ENCODE measurements around the gene STK35. TPM values are rescaled to one million over a fixed set of nuclear protein-coding genes. Genes with fewer than 3 reads are reported as not detected.

Gene STK35
- polyA plus RNA-seq, 3 donors, result 1.2 to 9.3 (median 2.0) TPM

DNA sequence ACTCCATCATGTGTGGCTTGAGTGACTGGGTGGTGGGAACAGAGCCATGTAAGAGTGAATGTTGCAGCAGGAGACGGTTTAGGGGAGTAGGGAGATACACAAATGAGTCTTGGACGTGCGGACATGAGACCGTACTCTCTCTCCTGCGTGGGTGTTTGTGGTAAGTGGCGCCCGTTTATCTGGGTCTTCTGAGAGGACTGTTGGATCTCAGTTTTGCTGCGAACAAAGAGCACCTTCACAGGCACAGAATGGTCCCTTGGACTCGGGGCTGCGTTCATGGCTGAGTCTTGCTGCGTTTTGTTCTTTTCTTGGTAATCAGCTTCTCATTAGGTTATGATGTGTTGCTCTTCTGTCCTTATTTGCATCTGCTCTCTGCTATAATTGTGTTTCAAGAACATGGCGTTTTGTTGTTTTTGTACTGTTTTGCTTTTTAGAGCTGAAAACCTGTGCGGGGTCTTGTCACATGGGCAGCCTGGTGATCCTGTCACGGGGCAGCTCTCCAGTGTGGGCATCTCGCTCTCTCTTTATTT lies 28.5 kb downstream of the STK35 start:
- WGBS (ENCODE audit: insufficient coverage), result 98% methylated on average over 7 of the region's 15 CpGs
- Histone ChIP-seq H3K4me3 (replicated peaks in 1 of 3; ENCODE audit: low read depth in 2 of 3, low read length in 3 of 3) (no peak overlapping the region), H4K20me1 (ENCODE audit: insufficient read depth, low read length) (peaks cover 99% of the 10 kb centered on the region), H3K4me2 (replicated peaks; ENCODE audit: extremely low read depth, low read length, poor library complexity, severe bottlenecking) (no peak overlapping the region), H2AFZ (ENCODE audit: insufficient read depth, low read depth, low read length, poor library complexity, severe bottlenecking) (no peak overlapping the region), H3K9ac (ENCODE audit: insufficient read depth, low read length, poor library complexity, severe bottlenecking) (no peak overlapping the region), H3K9me3 (replicated peaks in 1 of 2; ENCODE audit: control insufficient read depth in 1 of 2, insufficient read depth in 1 of 2, low read length in 2 of 2) (no peaks in the 10 kb centered on the region), H3K27ac (ENCODE audit: low read depth in 1 of 2, low read length in 2 of 2) (no peak overlapping the region), H3K27me3 (ENCODE audit: control insufficient read depth in 2 of 2, insufficient read depth in 2 of 2, low read length in 2 of 2) (no peaks in the 10 kb centered on the region), H3K36me3 (replicated peaks in 1 of 2; ENCODE audit: control insufficient read depth in 1 of 2, insufficient read depth in 2 of 2, low read length in 2 of 2) (peaks cover 14 to 44% of the 10 kb centered on the region in 2 donors), H3K79me2 (ENCODE audit: insufficient read depth, low read length) (peaks cover 89% of the 10 kb centered on the region), H3K4me1 (ENCODE audit: control insufficient read depth in 1 of 2, insufficient read depth in 2 of 2, low read length in 2 of 2) (no peaks in the 10 kb centered on the region)
- DNase-seq, result no peak
- Mint-ChIP-seq H3K4me1 (peaks cover 21% of the 10 kb centered on the region), H3K27ac (peak overlapping the region in 3 of 7 donors; percentile 29 to 46 (median 37)), H3K36me3 (peaks cover 30 to 41% of the 10 kb centered on the region in 2 donors), H3K9me3 (no peaks in the 10 kb centered on the region), H3K4me3 (no peak overlapping the region), H3K27me3 (ENCODE audit: low read depth in 3 of 3) (no peaks in the 10 kb centered on the region)
- intact Hi-C loops (cut with micrococcal nuclease), result no loop called here
- no peak for TF ChIP-seq CTCF (IDR thresholded peaks at IDR 0.05)

DNA sequence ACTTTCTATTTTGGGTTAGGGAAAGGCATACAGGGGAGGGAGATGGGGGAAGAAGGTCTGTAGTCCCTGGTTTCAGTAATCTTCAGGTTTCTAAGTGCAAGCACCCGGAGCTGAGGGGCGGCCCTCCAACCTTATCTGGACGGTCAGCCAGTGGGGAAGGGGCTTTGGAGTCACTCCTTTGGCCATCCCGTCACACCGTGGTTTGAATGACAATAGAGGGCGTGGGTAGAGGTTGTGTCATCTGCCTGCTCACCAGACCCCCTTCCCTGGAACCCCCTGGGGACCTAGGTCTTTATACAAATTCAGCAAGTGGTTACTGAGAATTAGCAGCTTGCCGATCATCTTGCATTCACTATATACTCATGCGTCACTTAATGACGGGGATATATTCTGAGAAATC lies 29.1 kb downstream of the STK35 start:
- Mint-ChIP-seq H3K4me3 (no peak overlapping the region), H3K27me3 (ENCODE audit: low read depth in 3 of 3) (no peaks in the 10 kb centered on the region), H3K27ac (peak overlapping the region in 1 of 7 donors; percentile 37), H3K9me3 (no peaks in the 10 kb centered on the region), H3K4me1 (peaks cover 21% of the 10 kb centered on the region), H3K36me3 (peaks cover 27 to 35% of the 10 kb centered on the region in 2 donors)
- Histone ChIP-seq H4K20me1 (ENCODE audit: insufficient read depth, low read length) (peaks cover 99% of the 10 kb centered on the region), H3K27me3 (ENCODE audit: control insufficient read depth in 2 of 2, insufficient read depth in 2 of 2, low read length in 2 of 2) (no peaks in the 10 kb centered on the region), H3K36me3 (replicated peaks in 1 of 2; ENCODE audit: control insufficient read depth in 1 of 2, insufficient read depth in 2 of 2, low read length in 2 of 2) (peaks cover 12 to 39% of the 10 kb centered on the region in 2 donors), H3K4me1 (ENCODE audit: control insufficient read depth in 1 of 2, insufficient read depth in 2 of 2, low read length in 2 of 2) (no peaks in the 10 kb centered on the region), H3K79me2 (ENCODE audit: insufficient read depth, low read length) (peaks cover 83% of the 10 kb centered on the region), H3K9ac (ENCODE audit: insufficient read depth, low read length, poor library complexity, severe bottlenecking) (no peak overlapping the region), H3K27ac (ENCODE audit: low read depth in 1 of 2, low read length in 2 of 2) (no peak overlapping the region), H3K4me3 (replicated peaks in 1 of 3; ENCODE audit: low read depth in 2 of 3, low read length in 3 of 3) (no peak overlapping the region), H3K9me3 (replicated peaks in 1 of 2; ENCODE audit: control insufficient read depth in 1 of 2, insufficient read depth in 1 of 2, low read length in 2 of 2) (no peaks in the 10 kb centered on the region), H2AFZ (ENCODE audit: insufficient read depth, low read depth, low read length, poor library complexity, severe bottlenecking) (no peak overlapping the region), H3K4me2 (replicated peaks; ENCODE audit: extremely low read depth, low read length, poor library complexity, severe bottlenecking) (no peak overlapping the region)
- WGBS (ENCODE audit: insufficient coverage), result 93% methylated on average over 3 of the region's 9 CpGs
- DNase-seq, result no peak
- TF ChIP-seq CTCF (IDR thresholded peaks at IDR 0.05), result no peak
- intact Hi-C loops (cut with micrococcal nuclease), result no loop called here
